MCF 10A (cell line): ENCODE results near the gene KMT2D. TPM values are rescaled to one million over a fixed set of nuclear protein-coding genes. Genes with fewer than 3 reads are reported as not detected.

Experiments
- BruUV-seq: library from RNA; stranded (reverse); fragments of 400-500 nt; replicated peaks from 2 replicates; lab custom pipeline; 2021; lab: Mats Ljungman, UMichigan
- CTCF ChIA-PET: fragments of 300-600 bp; sonication (Branson Sonifier 250); formaldehyde crosslinking; extraction: SDS; loops from one replicate; lab custom pipeline; 2021; ENCODE audit warnings: antibody characterized with exemption, inconsistent platforms; lab: Yijun Ruan, JAX
- POLR2A ChIA-PET: fragments of 300-600, 350-650 bp; sonication (Branson Sonifier 250); formaldehyde crosslinking; extraction: SDS; loops from one replicate; lab custom pipeline; 2020; ENCODE audit warnings: antibody characterized with exemption, inconsistent platforms; lab: Yijun Ruan, JAX
- DNase-seq: peaks from one replicate; pipeline ENCODE4 v3.0.0-alpha.2; 2018; ENCODE audit not compliant: unreplicated experiment
- H3K27ac Mint-ChIP-seq: one replicate; pipeline ENCODE4 v1.8.0; 2022; ENCODE audit warnings: mild to moderate bottlenecking, low read depth, mixed read lengths; ENCODE audit not compliant: unreplicated experiment
- H3K27me3 Mint-ChIP-seq: one replicate; pipeline ENCODE4 v1.8.0; 2022; ENCODE audit warnings: mixed read lengths; ENCODE audit not compliant: insufficient read depth, unreplicated experiment
- H3K36me3 Mint-ChIP-seq: one replicate; pipeline ENCODE4 v1.8.0; 2022; ENCODE audit warnings: mild to moderate bottlenecking, moderate library complexity, mixed read lengths; ENCODE audit not compliant: insufficient read depth, unreplicated experiment
- H3K4me1 Mint-ChIP-seq: one replicate; pipeline ENCODE4 v1.8.0; 2022; ENCODE audit warnings: mixed read lengths; ENCODE audit not compliant: insufficient read depth, unreplicated experiment
- H3K4me3 Mint-ChIP-seq: one replicate; pipeline ENCODE4 v1.8.0; 2022; ENCODE audit warnings: mild to moderate bottlenecking, moderate library complexity, mixed read lengths; ENCODE audit not compliant: unreplicated experiment
- H3K9me3 Mint-ChIP-seq: one replicate; pipeline ENCODE4 v1.8.0; 2022; ENCODE audit warnings: mixed read lengths; ENCODE audit not compliant: unreplicated experiment
- intact Hi-C: fragments of 100-400 bp; cut with micrococcal nuclease; formaldehyde crosslinking; loops from 2 replicates; pipeline ENCODE4 v1.14.1; 2022
- total RNA-seq: library from RNA; stranded (reverse); gene quantifications from 2 replicates; pipeline ENCODE4 v1.2.3, GENCODE V29; 2022
- TF ChIP-seq, protein P1 (sequence below): fragments of 200-600 bp; IDR thresholded peaks from one replicate; pipeline ENCODE4 v1.8.0; 2022; ENCODE audit warnings: antibody characterized with exemption, mild to moderate bottlenecking; ENCODE audit not compliant: unreplicated experiment

KMT2D gene
- total RNA-seq, 1 experiment from 2014 or later = 76.9 TPM

DNA sequence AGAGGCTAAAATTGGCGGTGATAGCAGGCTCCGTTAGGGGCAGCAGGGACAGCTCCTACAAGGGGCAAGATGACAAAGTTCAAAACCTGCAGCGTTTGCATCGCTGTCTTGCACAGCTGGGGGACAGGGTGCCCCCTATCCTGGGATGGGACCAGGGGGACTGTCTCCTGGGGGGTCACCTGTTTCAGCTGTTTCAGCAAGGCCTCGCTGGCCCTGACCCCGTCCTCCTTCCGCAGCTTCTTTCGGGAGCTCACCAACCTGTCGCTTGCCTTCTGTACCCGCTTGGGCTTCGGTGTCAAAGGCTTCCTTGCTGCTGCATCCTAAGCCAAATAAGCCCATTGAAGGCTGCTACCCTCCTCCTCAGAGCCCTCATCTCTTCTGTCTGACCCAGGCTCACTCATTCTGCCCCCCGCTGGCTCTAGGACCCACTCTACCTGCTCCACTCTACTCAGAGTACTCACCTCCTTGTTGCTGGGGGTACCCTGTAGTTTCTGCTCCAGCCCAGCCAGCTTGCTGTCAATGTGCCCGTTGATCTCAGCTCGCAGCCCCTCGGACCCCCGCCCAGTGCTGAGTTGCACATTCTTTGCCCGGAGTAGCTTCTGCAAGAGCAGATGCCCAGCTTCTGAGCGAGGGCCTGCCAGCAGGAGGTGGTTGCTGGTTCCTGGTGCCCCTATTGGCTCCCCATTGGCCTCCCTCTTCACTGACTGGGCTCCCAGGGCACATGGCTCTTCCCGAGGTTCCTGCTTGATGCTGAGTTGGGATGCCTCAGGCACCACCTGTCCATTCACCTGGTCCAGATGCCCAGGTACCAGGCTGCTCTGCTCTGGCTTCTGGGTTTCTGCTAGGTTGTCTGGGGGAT is 29.7 kb downstream of the KMT2D start:
- no peaks in the 10 kb centered on the region for H3K4me1 Mint-ChIP-seq
- no peaks in the 10 kb centered on the region for H3K27me3 Mint-ChIP-seq
- no peak for DNase-seq
- BruUV-seq = no TSS peak
- no peaks in the 10 kb centered on the region for H3K9me3 Mint-ChIP-seq
- peaks cover 76% of the 10 kb centered on the region for H3K36me3 Mint-ChIP-seq
- intact Hi-C loops = no loop called here
- ChIA-PET CTCF (interaction anchor here (0.7 to 1.1 kb wide), 2 partner anchors 13 to 141 kb away, joined by 4 to 5 read pairs; no protein-coding TSS in a partner anchor), POLR2A (interaction anchor here (0.6 to 1.3 kb wide), 4 partner anchors 11 to 39 kb away, joined by 3 to 8 read pairs (median 4); partner anchors contain the start of gene RHEBL1)
- H3K27ac Mint-ChIP-seq = no peak overlapping the region
- TF ChIP-seq, protein P1, sequence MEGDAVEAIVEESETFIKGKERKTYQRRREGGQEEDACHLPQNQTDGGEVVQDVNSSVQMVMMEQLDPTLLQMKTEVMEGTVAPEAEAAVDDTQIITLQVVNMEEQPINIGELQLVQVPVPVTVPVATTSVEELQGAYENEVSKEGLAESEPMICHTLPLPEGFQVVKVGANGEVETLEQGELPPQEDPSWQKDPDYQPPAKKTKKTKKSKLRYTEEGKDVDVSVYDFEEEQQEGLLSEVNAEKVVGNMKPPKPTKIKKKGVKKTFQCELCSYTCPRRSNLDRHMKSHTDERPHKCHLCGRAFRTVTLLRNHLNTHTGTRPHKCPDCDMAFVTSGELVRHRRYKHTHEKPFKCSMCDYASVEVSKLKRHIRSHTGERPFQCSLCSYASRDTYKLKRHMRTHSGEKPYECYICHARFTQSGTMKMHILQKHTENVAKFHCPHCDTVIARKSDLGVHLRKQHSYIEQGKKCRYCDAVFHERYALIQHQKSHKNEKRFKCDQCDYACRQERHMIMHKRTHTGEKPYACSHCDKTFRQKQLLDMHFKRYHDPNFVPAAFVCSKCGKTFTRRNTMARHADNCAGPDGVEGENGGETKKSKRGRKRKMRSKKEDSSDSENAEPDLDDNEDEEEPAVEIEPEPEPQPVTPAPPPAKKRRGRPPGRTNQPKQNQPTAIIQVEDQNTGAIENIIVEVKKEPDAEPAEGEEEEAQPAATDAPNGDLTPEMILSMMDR = no peak
- no peak overlapping the region for H3K4me3 Mint-ChIP-seq

DNA sequence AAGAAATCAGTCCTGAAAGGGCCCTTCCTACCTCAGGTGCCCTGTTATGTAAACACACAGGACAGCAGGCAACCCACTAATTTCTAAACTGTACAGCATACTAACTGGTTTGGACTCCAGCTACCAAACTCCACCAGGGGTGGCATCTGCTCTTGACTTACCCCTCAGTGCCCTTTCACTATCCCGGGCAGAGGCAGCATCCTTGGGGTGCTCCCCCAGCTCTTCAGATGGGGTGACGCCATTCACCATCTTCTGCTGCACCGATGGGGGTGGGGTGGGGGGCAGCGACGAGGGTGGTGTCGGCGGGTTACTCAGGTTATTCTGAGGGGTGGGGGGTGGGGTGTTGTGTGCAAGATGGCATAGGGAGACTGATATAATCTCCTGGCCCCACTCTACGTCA is 30.5 kb downstream of the KMT2D start:
- Mint-ChIP-seq H3K4me3 (no peak overlapping the region), H3K9me3 (no peaks in the 10 kb centered on the region), H3K36me3 (peaks cover 75% of the 10 kb centered on the region), H3K27ac (no peak overlapping the region), H3K27me3 (no peaks in the 10 kb centered on the region), H3K4me1 (no peaks in the 10 kb centered on the region)
- CTCF ChIA-PET = interaction anchor here (0.6 to 1.4 kb wide), 3 partner anchors 10 to 140 kb away, joined by 3 to 5 read pairs (median 5); no protein-coding TSS in a partner anchor
- TF ChIP-seq, protein P1 = no peak
- POLR2A ChIA-PET = interaction anchor here (1.1 to 1.3 kb wide), 3 partner anchors 10 to 236 kb away, joined by 3 to 8 read pairs (median 3); no protein-coding TSS in a partner anchor
- DNase-seq = no peak
- no TSS peak for BruUV-seq
- intact Hi-C loops = no loop called here

DNA sequence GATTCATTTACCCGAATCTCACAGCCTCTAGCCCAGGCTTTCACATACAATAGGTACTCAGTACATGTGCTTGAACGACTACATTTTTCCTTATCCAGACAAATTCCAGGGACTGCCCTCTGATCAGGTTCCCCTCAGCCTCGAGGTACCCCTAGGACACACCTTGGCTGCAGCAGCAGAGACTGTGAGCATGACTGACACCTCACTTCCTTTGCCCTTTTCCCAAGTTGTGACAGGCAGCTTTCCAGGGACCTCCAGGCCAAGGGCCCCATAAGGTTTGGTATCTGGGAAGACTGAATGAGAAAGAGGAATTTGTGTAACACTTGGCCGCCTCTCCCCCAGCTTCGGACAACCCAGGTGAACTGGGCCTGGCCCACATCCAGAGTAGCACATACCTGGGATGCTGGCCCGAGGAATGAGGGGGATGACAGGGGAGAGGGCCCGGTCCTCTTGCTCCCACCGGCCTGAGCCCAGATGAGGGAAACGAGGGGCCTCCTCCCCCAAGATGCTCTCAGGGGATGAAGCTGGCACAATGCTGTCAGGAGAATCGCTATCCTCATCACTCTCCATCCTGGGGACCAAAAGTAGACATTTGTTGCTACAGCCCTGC is 31.8 kb downstream of the KMT2D start:
- H3K4me1 Mint-ChIP-seq = no peaks in the 10 kb centered on the region
- H3K27me3 Mint-ChIP-seq = no peaks in the 10 kb centered on the region
- TF ChIP-seq, protein P1 = no peak
- CTCF ChIA-PET = interaction anchor here (1.4 kb wide), 1 partner anchor 70 kb away, joined by 5 read pairs; no protein-coding TSS in a partner anchor
- POLR2A ChIA-PET = interaction anchor here (1.2 kb wide), 1 partner anchor 26 kb away, joined by 3 read pairs; no protein-coding TSS in a partner anchor
- H3K9me3 Mint-ChIP-seq = no peaks in the 10 kb centered on the region
- no peak for DNase-seq
- H3K27ac Mint-ChIP-seq = no peak overlapping the region
- peaks cover 77% of the 10 kb centered on the region for H3K36me3 Mint-ChIP-seq
- intact Hi-C loops = no loop called here
- H3K4me3 Mint-ChIP-seq = no peak overlapping the region
- no TSS peak for BruUV-seq
